Measurements from ENCODE around the gene RNF111.

DNA sequence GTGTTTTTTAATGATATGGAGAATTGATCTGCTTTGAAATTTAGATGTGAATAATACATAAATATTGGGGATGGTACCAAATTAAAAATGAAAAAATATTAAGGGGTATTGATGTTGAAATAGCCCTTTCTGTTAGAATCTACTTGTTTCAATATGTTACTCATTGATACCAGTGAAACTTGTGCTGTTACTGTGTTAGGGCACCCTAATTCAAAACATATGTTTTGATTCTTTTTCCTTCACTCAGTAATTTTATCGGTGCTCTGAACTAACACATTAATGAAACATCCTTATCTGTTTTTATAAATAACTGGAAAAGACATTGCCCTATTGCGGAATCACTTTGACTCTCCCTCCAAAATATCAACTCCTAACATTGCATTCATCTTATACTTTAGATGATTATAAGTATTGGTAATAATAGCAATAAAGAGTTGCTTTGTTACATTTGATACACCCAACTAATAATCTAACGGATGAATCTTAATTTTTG is 65.5 kb downstream of the RNF111 start:
- no peak for TF ChIP-seq SIN3A (IDR thresholded peaks at IDR 0.05; ENCODE audit: borderline replicate concordance, insufficient read depth, low read length)
- TF ChIP-seq POLR2AphosphoS5 (IDR thresholded peaks at IDR 0.05; ENCODE audit: low read depth, low read length) = no peak
- TF ChIP-seq, protein P1, sequence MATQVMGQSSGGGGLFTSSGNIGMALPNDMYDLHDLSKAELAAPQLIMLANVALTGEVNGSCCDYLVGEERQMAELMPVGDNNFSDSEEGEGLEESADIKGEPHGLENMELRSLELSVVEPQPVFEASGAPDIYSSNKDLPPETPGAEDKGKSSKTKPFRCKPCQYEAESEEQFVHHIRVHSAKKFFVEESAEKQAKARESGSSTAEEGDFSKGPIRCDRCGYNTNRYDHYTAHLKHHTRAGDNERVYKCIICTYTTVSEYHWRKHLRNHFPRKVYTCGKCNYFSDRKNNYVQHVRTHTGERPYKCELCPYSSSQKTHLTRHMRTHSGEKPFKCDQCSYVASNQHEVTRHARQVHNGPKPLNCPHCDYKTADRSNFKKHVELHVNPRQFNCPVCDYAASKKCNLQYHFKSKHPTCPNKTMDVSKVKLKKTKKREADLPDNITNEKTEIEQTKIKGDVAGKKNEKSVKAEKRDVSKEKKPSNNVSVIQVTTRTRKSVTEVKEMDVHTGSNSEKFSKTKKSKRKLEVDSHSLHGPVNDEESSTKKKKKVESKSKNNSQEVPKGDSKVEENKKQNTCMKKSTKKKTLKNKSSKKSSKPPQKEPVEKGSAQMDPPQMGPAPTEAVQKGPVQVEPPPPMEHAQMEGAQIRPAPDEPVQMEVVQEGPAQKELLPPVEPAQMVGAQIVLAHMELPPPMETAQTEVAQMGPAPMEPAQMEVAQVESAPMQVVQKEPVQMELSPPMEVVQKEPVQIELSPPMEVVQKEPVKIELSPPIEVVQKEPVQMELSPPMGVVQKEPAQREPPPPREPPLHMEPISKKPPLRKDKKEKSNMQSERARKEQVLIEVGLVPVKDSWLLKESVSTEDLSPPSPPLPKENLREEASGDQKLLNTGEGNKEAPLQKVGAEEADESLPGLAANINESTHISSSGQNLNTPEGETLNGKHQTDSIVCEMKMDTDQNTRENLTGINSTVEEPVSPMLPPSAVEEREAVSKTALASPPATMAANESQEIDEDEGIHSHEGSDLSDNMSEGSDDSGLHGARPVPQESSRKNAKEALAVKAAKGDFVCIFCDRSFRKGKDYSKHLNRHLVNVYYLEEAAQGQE (IDR thresholded peaks at IDR 0.05; ENCODE audit: insufficient read depth in 1 of 2, low read depth in 2 of 2, low read length in 2 of 2) = no peak
- no peak for TF ChIP-seq TAF1 (IDR thresholded peaks at IDR 0.05; ENCODE audit: borderline replicate concordance, insufficient read depth, low read length)

Measured in PFSK-1 (cell line).